NCI-H2227 (cell line): ENCODE data around the gene RBM39.
"Not testable (repeated sequence)": the region's sequence is repeated elsewhere in the genome, so short reads cannot be mapped to it uniquely, and the experiment has no call there.

Experiments
- DNase-seq: peaks from one replicate; lab custom pipeline; 2025; ENCODE audit not compliant: unreplicated experiment; lab: John Stamatoyannopoulos, UW

The RBM39 gene

DNA sequence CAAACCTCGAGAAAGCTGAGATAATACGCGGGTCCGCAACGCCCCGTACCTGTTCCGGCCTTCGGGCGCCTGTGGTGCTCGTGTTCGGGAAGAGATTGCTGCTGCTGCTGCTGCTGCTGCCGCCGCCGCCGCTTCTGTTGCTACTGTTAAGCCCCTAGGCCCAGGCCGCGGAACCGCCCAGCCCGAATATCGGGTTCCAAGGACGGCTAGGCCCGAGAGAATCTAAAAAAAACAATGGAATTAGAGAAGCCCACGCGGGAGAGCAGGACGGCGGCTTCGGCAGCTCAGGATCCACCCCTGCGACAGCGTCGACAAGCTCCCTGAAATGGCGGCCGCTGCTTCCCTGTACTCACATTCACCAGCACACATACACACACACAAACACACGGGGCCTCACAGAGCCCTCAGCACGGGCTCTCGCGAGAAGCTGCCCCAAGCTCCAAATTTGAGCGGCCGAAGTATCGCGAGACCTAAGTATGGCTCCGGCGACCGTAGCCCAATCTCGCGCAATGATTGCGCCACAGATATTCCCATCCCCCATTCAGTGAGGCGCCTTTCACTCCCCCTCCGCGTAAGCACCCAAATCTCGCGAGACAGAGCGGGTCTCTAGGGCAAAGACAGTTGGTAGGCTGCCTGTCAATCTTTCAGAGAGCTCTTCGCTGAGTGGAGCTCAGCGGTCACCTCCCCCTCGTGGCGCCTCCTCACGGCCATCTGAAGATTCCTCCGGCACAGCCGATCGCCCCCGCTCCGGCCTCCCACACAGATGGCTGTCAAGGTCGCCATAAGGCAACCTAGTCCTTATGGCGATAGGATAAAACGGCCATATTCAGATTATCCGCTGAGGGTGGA lies at the start of gene RBM39:
RBM39 (minus strand) TSS at position 369 of the 849 bp plus-strand sequence. CDS start 1,386 bp downstream, outside the sequence.
- peak; percentile 100 for DNase-seq

- no peak for DNase-seq
Observed at GRCh38 chr20:35791821-35792220, 49.8 kb upstream of the RBM39 start.

- DNase-seq, result no peak
Observed at GRCh38 chr20:35791097-35791496, 49.0 kb upstream of the RBM39 start.

- DNase-seq, result no peak
Observed at GRCh38 chr20:35788796-35789195, 46.7 kb upstream of the RBM39 start.

DNA sequence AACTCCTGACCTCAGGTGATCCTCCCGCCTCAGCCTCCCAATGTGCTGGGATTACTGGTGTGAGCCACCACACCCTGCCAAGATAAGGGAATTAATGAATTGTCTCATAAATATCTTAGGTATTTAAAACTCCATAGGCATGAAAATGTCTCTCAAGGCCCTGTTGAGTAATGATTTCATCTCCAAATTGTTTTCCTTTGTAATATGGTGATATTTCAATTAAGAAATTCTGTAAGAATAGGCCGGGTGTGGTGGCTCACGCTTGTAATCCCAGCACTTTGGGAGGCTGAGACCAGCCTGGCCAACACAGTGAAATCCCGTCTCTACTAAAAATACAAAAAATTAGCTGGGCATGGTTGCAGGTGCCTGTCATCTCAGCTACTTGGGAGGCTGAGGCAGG lies 43.5 kb upstream of the RBM39 start:
- not testable (repeated sequence) for DNase-seq

GRCh38 chr20:35783811-35784210 lies 41.8 kb upstream of the RBM39 start:
- not testable (repeated sequence) for DNase-seq

- DNase-seq, result no peak
Observed at GRCh38 chr20:35776513-35777101, 34.5 kb upstream of the RBM39 start.

- no peak for DNase-seq
Observed at GRCh38 chr20:35774391-35774790, 32.3 kb upstream of the RBM39 start.

DNA sequence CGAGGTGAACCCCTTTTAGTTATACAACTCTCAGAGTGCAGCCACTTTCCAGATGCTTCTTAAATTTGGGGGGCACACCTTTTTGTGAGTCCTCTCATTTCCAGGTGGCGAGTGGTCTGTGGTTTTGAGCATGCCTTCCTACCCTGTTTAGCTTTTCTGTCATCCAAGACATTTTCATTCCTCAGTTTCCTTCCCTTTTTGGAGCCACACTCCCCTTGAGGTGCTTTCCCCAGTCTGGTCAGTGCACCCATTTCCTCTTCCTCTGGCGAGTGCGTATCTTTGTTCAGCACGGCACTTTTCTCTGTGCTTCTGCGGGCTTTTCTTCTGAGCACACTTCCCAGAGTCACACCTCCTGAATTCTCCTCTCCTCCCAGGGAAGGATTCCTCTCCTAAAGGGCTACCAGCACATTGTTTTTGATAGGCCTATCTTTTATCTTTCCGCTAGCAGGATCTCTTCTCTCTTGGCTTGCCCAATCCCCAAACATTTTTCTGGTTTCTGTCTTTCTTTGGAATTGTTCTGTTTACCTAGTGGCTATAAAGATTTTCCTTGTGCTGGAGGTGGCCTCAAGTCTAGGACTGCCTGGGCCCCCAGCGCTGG lies 31.2 kb upstream of the RBM39 start:
- DNase-seq, result no peak

GRCh38 chr20:35772563-35773058 lies 30.6 kb upstream of the RBM39 start:
- no peak for DNase-seq

DNA sequence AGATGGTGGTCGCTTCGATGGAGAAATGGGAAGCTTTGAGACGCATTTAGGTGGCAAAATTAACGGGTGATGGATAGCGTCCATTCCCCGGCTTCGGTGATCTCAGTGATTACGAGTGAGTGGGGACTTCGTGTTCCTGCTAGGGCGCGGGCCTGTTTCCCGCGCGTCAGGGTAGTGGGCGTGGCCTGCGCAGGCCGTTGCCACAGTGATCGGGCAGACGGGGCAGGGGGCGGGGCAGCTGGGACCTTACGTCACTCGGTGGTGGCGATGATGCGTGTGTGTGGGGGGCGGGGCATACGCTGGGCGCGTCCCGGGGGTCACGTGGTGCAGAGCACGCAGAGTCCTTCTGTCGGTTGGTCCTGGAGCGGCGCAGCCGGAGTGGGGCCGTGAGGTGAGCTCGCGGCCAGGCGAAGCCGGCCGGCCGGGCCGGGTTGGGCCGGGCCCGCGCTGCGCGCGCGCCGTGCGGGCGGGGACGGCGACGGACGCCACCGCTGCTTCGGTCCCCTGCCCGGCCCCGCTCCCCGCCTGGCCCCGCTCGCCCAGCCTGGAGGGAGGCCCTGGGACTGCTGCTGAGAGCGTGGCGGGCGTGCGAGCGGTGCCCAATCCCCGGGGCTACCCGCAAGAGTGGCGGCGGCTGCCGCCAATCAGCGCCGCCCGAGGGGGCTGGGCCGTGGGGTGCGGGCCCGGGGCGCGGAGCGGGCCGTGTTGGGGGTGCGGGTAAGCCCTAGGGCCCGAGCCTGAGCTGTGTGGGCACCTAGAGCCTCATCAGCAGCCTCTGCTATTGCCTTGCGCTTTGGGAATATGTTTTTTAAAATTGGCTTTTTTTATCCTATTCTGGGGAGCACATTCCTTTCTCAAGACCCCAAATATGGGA lies 29.9 kb upstream of the RBM39 start, which contains the start of gene PHF20:
PHF20 (plus strand) TSS at position 327 of the 874 bp plus-strand sequence. CDS start 29,508 bp downstream, outside the sequence.
- peak; percentile 97 for DNase-seq

DNA sequence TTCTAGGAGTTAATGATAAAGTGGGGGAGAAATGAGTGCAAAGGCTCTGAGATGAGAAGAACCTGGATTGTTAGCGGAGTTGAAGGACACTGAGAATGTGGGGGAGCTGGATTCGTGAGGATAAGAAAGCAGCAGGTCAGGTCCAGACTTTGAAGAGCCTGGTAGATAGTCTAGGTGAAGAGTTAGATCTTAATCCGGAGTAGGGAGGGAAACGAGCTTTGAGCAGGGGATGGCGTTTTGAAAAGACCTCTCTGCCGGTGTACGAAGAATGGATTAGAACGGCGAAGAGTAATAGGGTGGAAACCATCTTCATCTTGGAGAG lies 29.3 kb upstream of the RBM39 start:
- DNase-seq, result no peak

GRCh38 chr20:35768731-35769664 lies 26.9 kb upstream of the RBM39 start:
- DNase-seq, result peak; percentile 83

GRCh38 chr20:35767683-35768481 lies 25.8 kb upstream of the RBM39 start:
- DNase-seq, result no peak

- DNase-seq, result no peak
Observed at GRCh38 chr20:35766843-35767242, 24.8 kb upstream of the RBM39 start.

DNA sequence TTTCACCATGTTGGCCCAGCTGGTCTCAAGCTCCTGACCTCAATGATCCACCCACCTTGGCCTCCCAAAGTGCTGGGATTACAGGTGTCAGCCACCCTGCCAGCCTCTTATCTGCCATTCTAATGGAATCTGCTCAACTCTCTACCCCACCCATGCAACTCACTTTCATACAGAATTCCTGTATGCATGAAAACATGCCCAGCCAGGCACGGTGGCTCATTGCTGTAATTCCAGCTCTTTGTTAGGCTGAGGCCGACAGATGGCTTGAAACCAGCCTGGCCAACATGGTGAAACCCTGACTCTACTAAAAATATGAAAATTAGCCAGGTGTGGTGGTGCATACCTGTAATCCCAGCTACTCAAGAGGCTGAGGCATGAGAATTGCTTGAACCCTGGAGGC lies 22.9 kb upstream of the RBM39 start:
- not testable (repeated sequence) for DNase-seq

DNA sequence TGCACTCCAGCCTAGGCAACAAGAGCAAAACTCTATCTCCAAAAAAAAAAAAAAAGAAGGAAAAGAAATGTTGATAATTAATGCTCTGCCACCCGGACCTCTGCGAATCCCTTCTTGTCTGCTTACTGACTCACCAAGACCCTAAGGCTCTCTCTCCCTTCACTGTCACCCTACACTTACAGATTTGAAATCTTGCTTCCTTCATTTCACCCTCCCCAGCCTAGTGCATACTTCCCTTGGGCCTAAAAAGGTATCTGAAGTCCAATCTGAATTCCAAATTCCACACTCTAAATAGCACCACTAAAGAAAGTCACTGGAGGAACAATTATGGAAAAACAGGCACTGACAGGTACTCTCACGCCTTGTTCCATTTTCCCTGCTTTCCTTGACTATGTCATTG lies 20.4 kb upstream of the RBM39 start:
- DNase-seq, result no peak

- DNase-seq, result not testable (repeated sequence)
Observed at GRCh38 chr20:35761548-35761947, 19.5 kb upstream of the RBM39 start.

GRCh38 chr20:35757098-35757705 lies 15.1 kb upstream of the RBM39 start:
- no peak for DNase-seq
